Ishikawa (cell line): ENCODE measurements around the gene ARHGAP26.

Experiments
- CEBPB ChIP-seq: IDR thresholded peaks from 2 replicates; pipeline ENCODE4 v1.6.1; 2012
- CREB1 ChIP-seq: IDR thresholded peaks from 2 replicates; pipeline ENCODE4 v1.6.1; 2012; ENCODE audit warnings: low read depth
- EGR1 ChIP-seq: IDR thresholded peaks from 2 replicates; pipeline ENCODE4 v1.6.1; 2012
- EP300 ChIP-seq: IDR thresholded peaks from 2 replicates; pipeline ENCODE4 v1.6.1; 2012; ENCODE audit warnings: borderline replicate concordance
- FOXM1 ChIP-seq: IDR thresholded peaks from 2 replicates; pipeline ENCODE4 v1.6.1; 2012; ENCODE audit warnings: low read depth, borderline replicate concordance
- NFIC ChIP-seq: IDR thresholded peaks from 2 replicates; pipeline ENCODE4 v1.6.1; 2012
- RAD21 ChIP-seq: IDR thresholded peaks from 2 replicates; pipeline ENCODE4 v1.6.1; 2012; ENCODE audit warnings: low read depth
- REST ChIP-seq: IDR thresholded peaks from 2 replicates; pipeline ENCODE4 v1.6.1; 2012; ENCODE audit warnings: low read depth, mild to moderate bottlenecking
- TAF1 ChIP-seq: IDR thresholded peaks from 2 replicates; pipeline ENCODE4 v1.6.1; 2012; ENCODE audit warnings: low read depth, mild to moderate bottlenecking
- TCF12 ChIP-seq: IDR thresholded peaks from 2 replicates; pipeline ENCODE4 v1.6.1; 2012; ENCODE audit warnings: low read depth
- TEAD4 ChIP-seq: IDR thresholded peaks from 2 replicates; pipeline ENCODE4 v1.6.1; 2012
- USF1 ChIP-seq: IDR thresholded peaks from 2 replicates; pipeline ENCODE4 v1.6.1; 2012
- YY1 ChIP-seq: IDR thresholded peaks from 2 replicates; pipeline ENCODE4 v1.6.1; 2012; ENCODE audit warnings: low read depth
- ZBTB7A ChIP-seq: IDR thresholded peaks from 2 replicates; pipeline ENCODE4 v1.6.1; 2012; ENCODE audit warnings: low read depth
- TF ChIP-seq, protein P1 (sequence below): IDR thresholded peaks from 2 replicates; pipeline ENCODE4 v1.6.1; 2012

ARHGAP26 gene

DNA sequence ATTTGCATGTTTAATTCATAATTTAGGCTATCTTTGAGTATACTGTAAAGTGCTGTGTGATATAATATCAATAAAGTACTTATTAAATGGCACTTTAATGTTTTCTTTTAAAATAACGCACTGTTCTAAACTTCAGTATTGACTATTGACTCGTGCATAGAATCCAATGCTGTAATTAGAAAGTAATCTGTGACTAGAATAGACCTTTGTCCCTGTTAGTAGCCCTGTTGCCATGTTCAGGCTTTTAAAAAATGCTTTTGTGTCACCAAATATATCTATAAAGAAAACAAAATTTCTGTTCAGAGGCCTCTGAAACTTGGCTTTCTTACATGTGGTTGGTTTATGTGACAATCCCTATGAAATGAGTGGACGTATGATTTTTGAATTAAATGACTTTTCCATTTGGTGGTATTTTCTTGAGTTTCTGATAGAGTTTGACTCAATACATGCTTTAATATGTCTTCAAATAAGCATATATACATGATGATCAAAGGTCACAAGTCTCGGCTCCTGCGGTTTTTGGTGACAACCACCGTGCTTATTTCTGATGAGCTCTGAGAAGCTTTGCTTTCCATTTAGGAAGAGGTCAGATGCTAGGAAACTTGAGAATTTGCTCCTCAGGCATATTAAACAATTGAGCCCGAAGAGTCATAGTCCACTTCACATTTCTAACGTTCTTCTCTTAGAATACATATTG lies 458.6 kb downstream of the ARHGAP26 start:
- TF ChIP-seq TAF1 (no peak), YY1 (no peak), TCF12 (no peak), REST (no peak), CEBPB (no peak), RAD21 (no peak)

DNA sequence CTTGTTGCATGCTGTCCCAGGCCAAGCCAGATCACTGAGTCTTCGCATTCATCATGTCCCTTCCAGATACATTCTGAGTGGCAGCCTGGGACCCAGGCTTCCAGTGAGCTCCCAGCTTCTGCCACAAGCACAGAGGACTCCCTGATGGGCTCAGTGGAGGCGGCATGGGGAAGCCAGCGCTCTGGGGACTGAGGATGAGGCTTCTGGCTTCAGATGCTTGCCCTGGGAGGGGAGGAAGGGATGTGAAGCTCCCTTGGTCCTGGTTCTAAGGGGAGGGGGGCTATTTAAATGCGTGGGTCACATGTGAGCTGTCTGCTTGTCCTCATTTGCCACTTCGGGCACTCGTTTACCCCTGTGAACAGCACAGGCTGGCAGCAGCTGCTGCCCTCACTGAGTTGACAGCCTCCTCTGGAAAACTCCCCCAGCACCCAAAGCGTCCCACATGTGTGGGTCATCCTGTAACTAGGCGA lies 459.3 kb downstream of the ARHGAP26 start:
- TF ChIP-seq CEBPB: no peak
- no peak for TF ChIP-seq REST
- TF ChIP-seq ZBTB7A: no peak
- no peak for TF ChIP-seq YY1
- no peak for TF ChIP-seq NFIC
- TF ChIP-seq EGR1: no peak
- TF ChIP-seq TCF12: no peak
- TF ChIP-seq TEAD4: no peak
- TF ChIP-seq, protein P1, sequence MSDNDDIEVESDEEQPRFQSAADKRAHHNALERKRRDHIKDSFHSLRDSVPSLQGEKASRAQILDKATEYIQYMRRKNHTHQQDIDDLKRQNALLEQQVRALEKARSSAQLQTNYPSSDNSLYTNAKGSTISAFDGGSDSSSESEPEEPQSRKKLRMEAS: no peak
- TF ChIP-seq RAD21: no peak
- TF ChIP-seq FOXM1: no peak
- TF ChIP-seq TAF1: no peak
- no peak for TF ChIP-seq CREB1
- TF ChIP-seq USF1: no peak
- TF ChIP-seq EP300: no peak

- TF ChIP-seq TAF1 (no peak), TCF12 (no peak), YY1 (no peak), CEBPB (no peak), USF1 (no peak), FOXM1 (no peak), EP300 (no peak), TEAD4 (no peak)
Measured at GRCh38 chr5:143229896-143230675, 459.9 kb downstream of the ARHGAP26 start.

DNA sequence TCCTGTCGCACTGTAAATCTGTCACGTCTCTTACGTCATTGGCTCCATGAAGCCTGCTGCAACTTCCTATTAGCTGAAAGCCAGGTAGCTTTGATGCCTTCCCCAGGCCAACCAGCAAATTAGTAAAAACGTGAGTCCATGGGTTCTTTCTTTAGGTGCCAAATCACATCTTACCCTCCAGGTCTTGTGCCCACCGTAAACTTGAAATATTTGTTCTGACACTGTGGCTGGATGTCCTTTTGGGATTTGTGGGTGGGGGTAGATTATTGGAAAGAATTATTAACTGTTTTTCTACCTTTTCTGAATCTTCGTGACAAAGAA lies 460.5 kb downstream of the ARHGAP26 start:
- TF ChIP-seq YY1: no peak
- no peak for TF ChIP-seq ZBTB7A
- no peak for TF ChIP-seq EGR1
- TF ChIP-seq, protein P1: no peak
- no peak for TF ChIP-seq TEAD4
- no peak for TF ChIP-seq REST
- no peak for TF ChIP-seq NFIC
- TF ChIP-seq CREB1: no peak
- TF ChIP-seq FOXM1: no peak
- TF ChIP-seq CEBPB: no peak
- no peak for TF ChIP-seq TCF12
- TF ChIP-seq RAD21: no peak
- TF ChIP-seq USF1: no peak
- TF ChIP-seq TAF1: no peak
- no peak for TF ChIP-seq EP300
